Lower leg skin (tissue), 3 donors: ENCODE data around the gene MEPCE.

Experiments used
- POLR2A ChIP-seq, 2 donors: fragments of 450-650 bp; IDR thresholded peaks; one replicate each; pipeline ENCODE4 v1.6.1; 2016 to 2017; ENCODE audit warnings: antibody characterized with exemption in 2 of 2, mild to moderate bottlenecking in 1 of 2, moderate library complexity in 1 of 2
- TF ChIP-seq, protein P1 (sequence below), 3 donors: fragments of 450-650 bp; IDR thresholded peaks; one replicate each; pipeline ENCODE4 v1.5.1; 2016; ENCODE audit warnings: antibody characterized with exemption in 3 of 3, mild to moderate bottlenecking in 3 of 3, moderate library complexity in 2 of 3

DNA sequence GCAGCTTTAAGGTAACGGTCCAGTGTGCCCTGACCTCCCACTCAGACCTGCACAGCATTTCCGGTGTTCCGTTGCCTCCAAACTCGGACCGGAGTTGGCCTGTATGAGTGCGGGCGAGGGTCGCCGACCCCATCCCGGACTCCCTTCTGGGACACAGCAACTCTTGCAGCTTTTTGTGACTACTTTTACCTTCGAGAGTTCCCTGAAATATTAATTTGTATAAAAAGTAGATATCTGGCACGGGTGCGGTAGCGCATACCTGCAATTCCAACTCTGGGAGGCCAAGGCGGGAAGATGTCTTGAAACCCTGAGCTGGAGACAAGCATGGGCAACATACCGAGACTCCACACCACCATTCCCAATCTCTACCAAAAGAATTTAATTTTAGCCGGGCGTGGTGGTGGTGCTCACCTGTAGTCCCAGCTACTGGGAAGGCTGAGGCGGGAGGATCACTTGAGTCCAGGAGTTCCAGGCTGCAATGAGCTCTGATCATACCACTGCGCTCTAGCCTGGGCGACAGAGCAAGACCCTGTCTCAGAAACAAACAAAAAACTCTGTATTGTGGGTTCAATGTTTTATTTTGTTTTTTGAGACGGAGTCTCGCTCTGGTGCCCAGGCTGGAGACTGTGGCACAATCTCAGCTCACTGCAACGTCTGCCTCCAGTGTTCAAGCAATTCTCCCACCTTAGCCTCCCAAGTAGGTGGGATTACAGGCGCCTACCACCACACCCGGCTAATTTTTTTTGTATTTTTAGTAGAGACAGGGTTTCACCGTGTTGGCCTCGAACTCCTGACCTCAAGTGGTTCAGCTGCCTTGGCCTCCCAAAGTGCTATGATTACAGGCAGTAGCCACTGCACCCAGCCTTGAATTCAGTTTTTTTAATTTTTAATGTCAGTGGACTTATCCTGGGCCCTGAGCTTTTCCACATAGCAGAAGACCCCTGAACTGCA, 7.8 kb downstream of the MEPCE start:
- TF ChIP-seq, protein P1, sequence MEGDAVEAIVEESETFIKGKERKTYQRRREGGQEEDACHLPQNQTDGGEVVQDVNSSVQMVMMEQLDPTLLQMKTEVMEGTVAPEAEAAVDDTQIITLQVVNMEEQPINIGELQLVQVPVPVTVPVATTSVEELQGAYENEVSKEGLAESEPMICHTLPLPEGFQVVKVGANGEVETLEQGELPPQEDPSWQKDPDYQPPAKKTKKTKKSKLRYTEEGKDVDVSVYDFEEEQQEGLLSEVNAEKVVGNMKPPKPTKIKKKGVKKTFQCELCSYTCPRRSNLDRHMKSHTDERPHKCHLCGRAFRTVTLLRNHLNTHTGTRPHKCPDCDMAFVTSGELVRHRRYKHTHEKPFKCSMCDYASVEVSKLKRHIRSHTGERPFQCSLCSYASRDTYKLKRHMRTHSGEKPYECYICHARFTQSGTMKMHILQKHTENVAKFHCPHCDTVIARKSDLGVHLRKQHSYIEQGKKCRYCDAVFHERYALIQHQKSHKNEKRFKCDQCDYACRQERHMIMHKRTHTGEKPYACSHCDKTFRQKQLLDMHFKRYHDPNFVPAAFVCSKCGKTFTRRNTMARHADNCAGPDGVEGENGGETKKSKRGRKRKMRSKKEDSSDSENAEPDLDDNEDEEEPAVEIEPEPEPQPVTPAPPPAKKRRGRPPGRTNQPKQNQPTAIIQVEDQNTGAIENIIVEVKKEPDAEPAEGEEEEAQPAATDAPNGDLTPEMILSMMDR (IDR thresholded peaks at IDR 0.05): no peak
- TF ChIP-seq POLR2A (IDR thresholded peaks at IDR 0.05): no peak
